ENCODE results near the gene RHOB.

DNA sequence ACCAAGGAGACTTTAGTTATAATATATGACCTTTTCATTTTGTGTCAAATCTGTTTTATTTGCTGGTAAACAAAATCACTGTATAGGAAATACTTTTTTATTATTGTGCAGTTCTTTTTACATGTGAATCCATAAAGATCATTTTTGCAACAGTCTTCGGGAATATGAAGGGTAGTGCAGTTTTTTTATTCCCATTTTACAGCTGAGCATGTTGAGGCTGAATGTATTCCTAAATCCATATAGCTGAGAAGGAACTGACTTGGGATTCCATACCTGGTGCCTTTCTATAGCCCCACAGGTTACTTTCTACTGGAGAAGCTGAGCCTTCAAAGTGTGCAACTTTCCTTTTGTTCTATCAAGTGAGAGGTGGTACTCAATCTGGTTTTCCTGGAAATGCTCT is 29.6 kb downstream of the RHOB start:
- TF ChIP-seq CTCF (conservative IDR thresholded peaks at IDR 0.05) = no peak
- no peak for TF ChIP-seq ZFX (IDR thresholded peaks at IDR 0.05)

Data from C4-2B (cell line).